ENCODE data around the gene TUBGCP2. TPM values are rescaled to one million over a fixed set of nuclear protein-coding genes. Genes with fewer than 3 reads are reported as not detected.

Gene TUBGCP2
- total RNA-seq, 2 donors from 2014 or later: 33.6 to 36.6 TPM

GRCh38 chr10:133287832-133288500 lies 20.7 kb downstream of the TUBGCP2 start:
- ATAC-seq: no peak
- DNase-seq: no peak
- intact Hi-C loops (cut with DNase I): no loop called here

- DNase-seq: no peak
- no peak for ATAC-seq
- intact Hi-C loops (cut with DNase I): no loop called here
Observed at GRCh38 chr10:133286366-133286765, 22.3 kb downstream of the TUBGCP2 start.

- ATAC-seq: no peak
- intact Hi-C loops (cut with DNase I): no loop called here
- DNase-seq: no peak
Observed at GRCh38 chr10:133285217-133285616, 23.5 kb downstream of the TUBGCP2 start.

GRCh38 chr10:133283931-133284330 lies 24.7 kb downstream of the TUBGCP2 start:
- DNase-seq: no peak
- no peak for ATAC-seq
- intact Hi-C loops (cut with DNase I): no loop called here

- ATAC-seq: no peak
- intact Hi-C loops (cut with DNase I): no loop called here
- no peak for DNase-seq
Observed at GRCh38 chr10:133282846-133283390, 25.8 kb downstream of the TUBGCP2 start.

- intact Hi-C loops (cut with DNase I): no loop called here
- ATAC-seq (no peak), DNase-seq (no peak)
Observed at GRCh38 chr10:133281628-133282372, 26.9 kb downstream of the TUBGCP2 start.

- intact Hi-C loops (cut with DNase I): no loop called here
- no peak for ATAC-seq
- DNase-seq: no peak
Observed at GRCh38 chr10:133281084-133281483, 27.6 kb downstream of the TUBGCP2 start.

GRCh38 chr10:133280391-133281059 lies 28.1 kb downstream of the TUBGCP2 start:
- DNase-seq (no peak), ATAC-seq (no peak)
- intact Hi-C loops (cut with DNase I): no loop called here

- intact Hi-C loops (cut with DNase I): no loop called here
- ATAC-seq (no peak), DNase-seq (no peak)
Observed at GRCh38 chr10:133279326-133280226, 29.1 kb downstream of the TUBGCP2 start.

- intact Hi-C loops (cut with DNase I): no loop called here
- DNase-seq (no peak), ATAC-seq (peak; percentile 37 to 44)
Observed at GRCh38 chr10:133278577-133279265, 30.0 kb downstream of the TUBGCP2 start.

- intact Hi-C loops (cut with DNase I): no loop called here
- DNase-seq: no peak
- ATAC-seq: no peak
Observed at GRCh38 chr10:133277993-133278576, 30.6 kb downstream of the TUBGCP2 start.

GRCh38 chr10:133277277-133277992 lies 31.2 kb downstream of the TUBGCP2 start:
- no peak for DNase-seq
- intact Hi-C loops (cut with DNase I): no loop called here
- ATAC-seq: no peak

GRCh38 chr10:133276435-133277201 lies 32.1 kb downstream of the TUBGCP2 start, which contains the start of gene ADAM8:
TSS of gene ADAM8 (minus strand) at chr10:133276868. CDS start at chr10:133276817, 51 bp downstream.
- intact Hi-C loops (cut with DNase I): no loop called here
- ATAC-seq: peak; percentile 33 to 38
- no peak for DNase-seq

- ATAC-seq (no peak), DNase-seq (no peak)
- intact Hi-C loops (cut with DNase I): no loop called here
Observed at GRCh38 chr10:133276100-133276434, 32.6 kb downstream of the TUBGCP2 start.

- ATAC-seq (no peak), DNase-seq (no peak)
- intact Hi-C loops (cut with DNase I): no loop called here
Observed at GRCh38 chr10:133275684-133276092, 33.0 kb downstream of the TUBGCP2 start.

GRCh38 chr10:133274751-133275683 lies 33.7 kb downstream of the TUBGCP2 start:
- DNase-seq (no peak), ATAC-seq (peak in 1 of 2 donors; percentile 20)
- intact Hi-C loops (cut with DNase I): no loop called here

Measured in left cardiac atrium (tissue), 4 donors.